GM12878 (cell line): ENCODE results near the gene PDZD7. TPM values are rescaled to one million over a fixed set of nuclear protein-coding genes. Genes with fewer than 3 reads are reported as not detected.

ENCODE experiments used
- ATAC-seq: fragments of 200-7000 bp; cut with Tn5 transposase; 3 replicates; pipeline ENCODE4 v1.9.1; 2020; ENCODE audit warnings: mild to moderate bottlenecking, moderate library complexity
- BruUV-seq: library from RNA; stranded (reverse); fragments of 400-500 nt; replicated peaks from 2 replicates; lab custom pipeline; 2021; lab: Mats Ljungman, UMichigan
- CTCF ChIA-PET: fragments of 300-600 bp; sonication (Branson Sonifier 250); formaldehyde crosslinking; extraction: SDS; loops from one replicate; lab custom pipeline; 2021; ENCODE audit warnings: inconsistent platforms; lab: Yijun Ruan, JAX
- POLR2A ChIA-PET: fragments of 350-600 bp; formaldehyde crosslinking; extraction: SDS; loops from one replicate; lab custom pipeline; 2021; ENCODE audit warnings: inconsistent platforms; lab: Charles Lee
- RAD21 ChIA-PET: fragments of 300-600 bp; sonication (Branson Sonifier 250); formaldehyde crosslinking; loops from one replicate; lab custom pipeline; 2023; ENCODE audit warnings: antibody characterized with exemption; ENCODE audit not compliant: unreplicated experiment; lab: Charles Lee
- SMC1A ChIA-PET: fragments of 300-600 bp; sonication (Branson Sonifier 250); formaldehyde crosslinking; loops from one replicate; lab custom pipeline; 2023; ENCODE audit not compliant: unreplicated experiment, uncharacterized antibody; lab: Charles Lee
- DNase-seq: peaks from one replicate; pipeline ENCODE4 v3.0.0-alpha.2; 2011; ENCODE audit warnings: low read depth, low spot score
- FAIRE-seq: peaks from 3 replicates; lab custom pipeline; 2011; peaks lifted over from hg19 to GRCh38; lab: Jason Lieb, UNC
- H2AFZ ChIP-seq: 2 replicates; pipeline ENCODE4 v1.6.0; 2011; ENCODE audit warnings: low read depth, low read length, control low read depth; ENCODE audit not compliant: control insufficient read depth
- H3K27ac ChIP-seq: 2 replicates; pipeline ENCODE4 v1.5.1; 2011; ENCODE audit warnings: control low read depth; ENCODE audit not compliant: control insufficient read depth, insufficient read depth
- H3K27me3 ChIP-seq, 2 experiments: replicated peaks in 1 of 2; 2 replicates each; pipeline versions ENCODE4 v1.6.0 to v1.6.1; 2011; ENCODE audit warnings: low read length in 1 of 2; ENCODE audit not compliant: control insufficient read depth in 2 of 2, insufficient read depth in 2 of 2
- H3K36me3 ChIP-seq, 2 experiments: 2 replicates each; pipeline ENCODE4 v1.5.1; 2011; ENCODE audit warnings: low read length in 1 of 2; ENCODE audit not compliant: control insufficient read depth in 2 of 2, insufficient read depth in 2 of 2
- H3K4me1 ChIP-seq: 2 replicates; pipeline ENCODE4 v1.6.1; 2011; ENCODE audit warnings: mild to moderate bottlenecking, low read length, moderate library complexity, mixed read lengths; ENCODE audit not compliant: control insufficient read depth, insufficient read depth
- H3K4me2 ChIP-seq: 2 replicates; pipeline ENCODE4 v1.6.0; 2011; ENCODE audit warnings: control low read depth; ENCODE audit not compliant: control insufficient read depth, insufficient read depth
- H3K4me3 ChIP-seq: fragments of 200-600 bp; sonication (generic); 2 replicates; pipeline ENCODE4 v1.5.1; 2016
- H3K79me2 ChIP-seq: 2 replicates; pipeline ENCODE4 v1.6.0; 2011; ENCODE audit warnings: low read length; ENCODE audit not compliant: control insufficient read depth, insufficient read depth
- H3K9ac ChIP-seq: 2 replicates; pipeline ENCODE4 v1.8.0; 2011; ENCODE audit warnings: low read length, control low read depth, mixed read lengths; ENCODE audit not compliant: control insufficient read depth, insufficient read depth
- H3K9me3 ChIP-seq: replicated peaks from 3 replicates; pipeline ENCODE4 v1.5.1; 2011; ENCODE audit warnings: mild to moderate bottlenecking, low read length; ENCODE audit not compliant: control insufficient read depth, insufficient read depth
- H4K20me1 ChIP-seq: 2 replicates; pipeline ENCODE4 v1.6.0; 2011; ENCODE audit not compliant: control insufficient read depth, insufficient read depth
- ATF7 ChIP-seq: fragments of 450-650 bp; IDR thresholded peaks from 2 replicates; pipeline ENCODE4 v1.6.1; 2016; ENCODE audit warnings: low read depth, mild to moderate bottlenecking
- DPF2 ChIP-seq: fragments of 450-650 bp; IDR thresholded peaks from 2 replicates; pipeline ENCODE4 v1.6.1; 2017; ENCODE audit warnings: mild to moderate bottlenecking
- KDM1A ChIP-seq: fragments of 200-600 bp; sonication (generic); IDR thresholded peaks from 2 replicates; pipeline ENCODE4 v1.6.1; 2016; ENCODE audit warnings: borderline replicate concordance
- MTA2 ChIP-seq: fragments of 450-650 bp; IDR thresholded peaks from 2 replicates; pipeline ENCODE4 v1.6.1; 2016; ENCODE audit warnings: low read depth, mild to moderate bottlenecking, moderate library complexity
- NR2F1 ChIP-seq: fragments of 450-650 bp; conservative IDR thresholded peaks from 2 replicates; pipeline ENCODE4 v1.6.1; 2017; ENCODE audit warnings: mild to moderate bottlenecking
- RCOR1 ChIP-seq: conservative IDR thresholded peaks from 2 replicates; pipeline ENCODE4 v1.6.1; 2012; ENCODE audit warnings: low read depth, low read length, improper control_type of control experiment
- RELA ChIP-seq: fragments of 450-650 bp; IDR thresholded peaks from 2 replicates; pipeline ENCODE4 v1.8.0; 2014; ENCODE audit warnings: borderline replicate concordance; ENCODE audit not compliant: partially characterized antibody
- SMAD1 ChIP-seq: fragments of 450-650 bp; IDR thresholded peaks from 2 replicates; pipeline ENCODE4 v1.6.1; 2018; ENCODE audit warnings: mild to moderate bottlenecking, low read depth; ENCODE audit not compliant: partially characterized antibody
- ZNF24 ChIP-seq: fragments of 450-650 bp; IDR thresholded peaks from 2 replicates; pipeline ENCODE4 v1.6.1; 2017; ENCODE audit warnings: antibody characterized with exemption, mild to moderate bottlenecking
- ZNF274 ChIP-seq: IDR thresholded peaks from one replicate; pipeline ENCODE4 v1.8.0; 2011; ENCODE audit not compliant: insufficient read length, insufficient read depth
- WGBS: methylation state at CpG from one replicate; pipeline ENCODE4 v1.1.6; 2016; ENCODE audit warnings: low lambda C conversion rate; ENCODE audit not compliant: insufficient replicate concordance, insufficient coverage; ENCODE audit errors: missing lambda C conversion rate; 5-methylcytosine and 5-hydroxymethylcytosine counted together
- in situ Hi-C: fragments of 300-500 bp; cut with MboI; formaldehyde crosslinking; loops from 9 replicates; pipeline ENCODE4 v1.14.3; 2018; ENCODE audit warnings: mixed read lengths
- intact Hi-C: fragments of 100-400 bp; cut with micrococcal nuclease; formaldehyde crosslinking; loops from one replicate; pipeline ENCODE4 v1.14.2; 2022; ENCODE audit not compliant: unreplicated experiment
- polyA plus RNA-seq, 11 experiments: library from polyadenylated mRNA; depleted of rRNA in 4 of 11; unstranded in 6 of 11; stranded (reverse) in 5 of 11; fragments of >200 nt; fragmentation: Nextera tagmentation in 4 of 11; fragmentation: Illumina TruSeq in 1 of 11; extraction: Ambion mirVana in 4 of 11; extraction: Trizol in 1 of 11; gene quantifications; 1 replicate in 1 of 11; 2 replicates in 10 of 11; pipeline versions ENCODE4 v1.2.1 to v1.2.3, GENCODE V29; 2011 to 2016; ENCODE audit warnings: inconsistent platforms in 2 of 11, missing spikeins in 2 of 11, low read depth in 1 of 11
- total RNA-seq, 4 experiments: library from RNA; depleted of rRNA in 3 of 4; stranded (reverse); fragments of >200 nt in 3 of 4; fragmentation: Illumina TruSeq in 1 of 4; extraction: Trizol in 1 of 4; gene quantifications; 2 replicates each; pipeline versions ENCODE4 v1.2.1 to v1.2.3, GENCODE V29; 2013 to 2021
- TF ChIP-seq, protein P1 (sequence below): fragments of 450-650 bp; formaldehyde crosslinking; IDR thresholded peaks from 2 replicates; pipeline ENCODE4 v1.5.0; 2022; ENCODE audit warnings: mild to moderate bottlenecking, missing genetic modification characterization
- TF ChIP-seq, protein P2 (sequence below): IDR thresholded peaks from 2 replicates; pipeline ENCODE4 v1.6.1; 2011; ENCODE audit warnings: borderline replicate concordance, low read depth, mild to moderate bottlenecking, moderate library complexity, low read length; ENCODE audit not compliant: insufficient read depth, poor library complexity, severe bottlenecking
- TF ChIP-seq, protein P3 (sequence below): IDR thresholded peaks from 2 replicates; pipeline ENCODE4 v1.6.1; 2012; ENCODE audit warnings: low read depth, low read length, improper control_type of control experiment

Gene PDZD7
- total and polyA plus RNA-seq, 10 of the 15 experiments (the other 5 are each of a cell fraction or from before 2014, with no cell fraction given) = 0.01 to 0.20 (median 0.03) TPM; not detected in 7

DNA sequence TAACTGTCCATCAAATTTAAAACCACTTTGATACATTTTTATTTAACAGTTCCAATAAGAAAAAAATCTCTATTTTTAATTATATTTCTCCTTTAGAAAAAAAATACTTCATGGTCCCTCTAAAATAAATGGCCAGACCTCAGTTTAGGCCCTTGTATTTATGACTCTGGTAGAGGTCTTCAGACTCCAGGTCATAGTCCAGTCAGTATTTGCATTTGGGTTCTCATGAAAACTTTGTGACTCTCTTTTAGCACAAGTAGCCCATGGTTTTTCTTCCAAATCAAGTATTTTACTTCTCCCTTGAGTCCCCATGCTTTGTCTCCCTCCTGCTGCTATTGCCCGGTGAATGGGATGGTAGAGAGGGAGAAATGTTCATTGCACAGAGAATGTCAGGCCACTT is 67.1 kb downstream of the PDZD7 start:
- ATAC-seq (no peak), DNase-seq (no peak), FAIRE-seq (no peak)
- no peak overlapping the region for H2AFZ ChIP-seq
- H3K79me2 ChIP-seq = no peaks in the 10 kb centered on the region
- TF ChIP-seq ZNF24 = no peak
- TF ChIP-seq DPF2 = no peak
- TF ChIP-seq, protein P1, sequence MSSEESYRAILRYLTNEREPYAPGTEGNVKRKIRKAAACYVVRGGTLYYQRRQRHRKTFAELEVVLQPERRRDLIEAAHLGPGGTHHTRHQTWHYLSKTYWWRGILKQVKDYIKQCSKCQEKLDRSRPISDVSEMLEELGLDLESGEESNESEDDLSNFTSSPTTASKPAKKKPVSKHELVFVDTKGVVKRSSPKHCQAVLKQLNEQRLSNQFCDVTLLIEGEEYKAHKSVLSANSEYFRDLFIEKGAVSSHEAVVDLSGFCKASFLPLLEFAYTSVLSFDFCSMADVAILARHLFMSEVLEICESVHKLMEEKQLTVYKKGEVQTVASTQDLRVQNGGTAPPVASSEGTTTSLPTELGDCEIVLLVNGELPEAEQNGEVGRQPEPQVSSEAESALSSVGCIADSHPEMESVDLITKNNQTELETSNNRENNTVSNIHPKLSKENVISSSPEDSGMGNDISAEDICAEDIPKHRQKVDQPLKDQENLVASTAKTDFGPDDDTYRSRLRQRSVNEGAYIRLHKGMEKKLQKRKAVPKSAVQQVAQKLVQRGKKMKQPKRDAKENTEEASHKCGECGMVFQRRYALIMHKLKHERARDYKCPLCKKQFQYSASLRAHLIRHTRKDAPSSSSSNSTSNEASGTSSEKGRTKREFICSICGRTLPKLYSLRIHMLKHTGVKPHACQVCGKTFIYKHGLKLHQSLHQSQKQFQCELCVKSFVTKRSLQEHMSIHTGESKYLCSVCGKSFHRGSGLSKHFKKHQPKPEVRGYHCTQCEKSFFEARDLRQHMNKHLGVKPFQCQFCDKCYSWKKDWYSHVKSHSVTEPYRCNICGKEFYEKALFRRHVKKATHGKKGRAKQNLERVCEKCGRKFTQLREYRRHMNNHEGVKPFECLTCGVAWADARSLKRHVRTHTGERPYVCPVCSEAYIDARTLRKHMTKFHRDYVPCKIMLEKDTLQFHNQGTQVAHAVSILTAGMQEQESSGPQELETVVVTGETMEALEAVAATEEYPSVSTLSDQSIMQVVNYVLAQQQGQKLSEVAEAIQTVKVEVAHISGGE (CRISPR knock-in tag) = no peak
- no peak for TF ChIP-seq RCOR1
- TF ChIP-seq, protein P2, sequence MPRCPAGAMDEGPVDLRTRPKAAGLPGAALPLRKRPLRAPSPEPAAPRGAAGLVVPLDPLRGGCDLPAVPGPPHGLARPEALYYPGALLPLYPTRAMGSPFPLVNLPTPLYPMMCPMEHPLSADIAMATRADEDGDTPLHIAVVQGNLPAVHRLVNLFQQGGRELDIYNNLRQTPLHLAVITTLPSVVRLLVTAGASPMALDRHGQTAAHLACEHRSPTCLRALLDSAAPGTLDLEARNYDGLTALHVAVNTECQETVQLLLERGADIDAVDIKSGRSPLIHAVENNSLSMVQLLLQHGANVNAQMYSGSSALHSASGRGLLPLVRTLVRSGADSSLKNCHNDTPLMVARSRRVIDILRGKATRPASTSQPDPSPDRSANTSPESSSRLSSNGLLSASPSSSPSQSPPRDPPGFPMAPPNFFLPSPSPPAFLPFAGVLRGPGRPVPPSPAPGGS = no peak
- no peak for TF ChIP-seq KDM1A
- TF ChIP-seq ATF7 = no peak
- TF ChIP-seq, protein P3, sequence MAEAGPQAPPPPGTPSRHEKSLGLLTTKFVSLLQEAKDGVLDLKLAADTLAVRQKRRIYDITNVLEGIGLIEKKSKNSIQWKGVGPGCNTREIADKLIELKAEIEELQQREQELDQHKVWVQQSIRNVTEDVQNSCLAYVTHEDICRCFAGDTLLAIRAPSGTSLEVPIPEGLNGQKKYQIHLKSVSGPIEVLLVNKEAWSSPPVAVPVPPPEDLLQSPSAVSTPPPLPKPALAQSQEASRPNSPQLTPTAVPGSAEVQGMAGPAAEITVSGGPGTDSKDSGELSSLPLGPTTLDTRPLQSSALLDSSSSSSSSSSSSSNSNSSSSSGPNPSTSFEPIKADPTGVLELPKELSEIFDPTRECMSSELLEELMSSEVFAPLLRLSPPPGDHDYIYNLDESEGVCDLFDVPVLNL = no peak
- TF ChIP-seq MTA2 = no peak
- no peak for TF ChIP-seq ZNF274
- TF ChIP-seq SMAD1 = no peak
- TF ChIP-seq NR2F1 = no peak
- TF ChIP-seq RELA = no peak
- peaks cover 2 to 9% of the 10 kb centered on the region in 2 experiments; a peak in 3 of 4 replicates for H3K36me3 ChIP-seq
- no peaks in the 10 kb centered on the region for H4K20me1 ChIP-seq
- H3K27ac ChIP-seq = no peak overlapping the region
- H3K9ac ChIP-seq = no peak overlapping the region
- in situ Hi-C loops (no loop called here), intact Hi-C loops (no loop called here)
- no peak overlapping the region for H3K4me3 ChIP-seq
- CTCF ChIA-PET = interaction anchor here (4.4 kb wide), 1 partner anchor 51 kb away, joined by 21 read pairs; no protein-coding TSS in a partner anchor
- 94% methylated on average over 1 of the region's 1 CpG for WGBS
- no peaks in the 10 kb centered on the region for H3K9me3 ChIP-seq
- peaks cover 1% of the 10 kb centered on the region; the same call in 1 of the 2 replicates for H3K4me1 ChIP-seq
- POLR2A ChIA-PET = no interaction called here
- BruUV-seq = no TSS peak
- H3K4me2 ChIP-seq = no peak overlapping the region
- RAD21 ChIA-PET = no interaction called here
- SMC1A ChIA-PET = no interaction called here
- no peaks in the 10 kb centered on the region for H3K27me3 ChIP-seq
